Vagina (tissue), 2 donors: ENCODE results near the gene OR6B3.

ENCODE experiments used
- CTCF ChIP-seq, 3 experiments: fragments of 450-650 bp in 2 of 3; fragments of 200-600 bp in 1 of 3; sonication (generic) in 1 of 3; IDR thresholded peaks; one replicate each; pipeline ENCODE4 v1.5.1; 2017 to 2019; ENCODE audit warnings: antibody characterized with exemption in 3 of 3, mild to moderate bottlenecking in 2 of 3, moderate library complexity in 2 of 3
- POLR2A ChIP-seq, 2 donors: fragments of 450-650 bp; IDR thresholded peaks; one replicate each; pipeline ENCODE4 v1.6.1; 2017; ENCODE audit warnings: antibody characterized with exemption in 2 of 2, mild to moderate bottlenecking in 2 of 2, moderate library complexity in 2 of 2

DNA sequence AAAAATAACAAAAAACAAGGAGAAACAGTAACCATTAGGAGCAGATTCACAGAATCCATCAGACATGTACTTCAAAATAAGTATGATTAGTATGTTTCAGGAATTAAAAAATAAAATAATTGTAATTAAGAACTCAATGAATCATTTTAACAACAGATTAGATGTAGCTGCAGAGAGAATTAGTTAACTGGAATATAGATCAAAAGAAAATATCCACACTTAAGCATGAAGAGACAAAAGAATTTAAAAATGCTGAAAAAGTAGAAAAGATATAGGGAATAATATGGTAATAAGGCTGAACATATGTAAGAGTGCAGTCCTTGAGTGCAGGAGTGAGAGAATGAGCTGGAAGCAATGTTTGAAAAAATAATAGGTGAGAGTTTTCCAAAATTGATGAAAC, 24.1 kb upstream of the OR6B3 start:
- TF ChIP-seq POLR2A (IDR thresholded peaks at IDR 0.05) (no peak), CTCF (IDR thresholded peaks at IDR 0.05) (no peak)
